SK-N-SH treated with all-trans-retinoic acid at 6 μM for 48 hours (cell line): ENCODE results near the gene NET1.

Experiments used
- ARNTL ChIP-seq: fragments of 450-650 bp; formaldehyde crosslinking; IDR thresholded peaks from 2 replicates; pipeline ENCODE4 v1.5.0; 2020; ENCODE audit warnings: low read depth, mild to moderate bottlenecking, moderate library complexity, borderline replicate concordance
- CREB5 ChIP-seq: fragments of 250-450 bp; sonication (Bioruptor Pico); IDR thresholded peaks from 2 replicates; pipeline ENCODE4 v1.5.1; 2020; ENCODE audit warnings: low read depth, mild to moderate bottlenecking, moderate library complexity
- GLIS3 ChIP-seq: fragments of 250-450 bp; sonication (Bioruptor Pico); IDR thresholded peaks from 2 replicates; pipeline ENCODE4 v1.5.0; 2020; ENCODE audit warnings: mild to moderate bottlenecking, moderate library complexity
- OSR1 ChIP-seq: fragments of 250-450 bp; sonication (Bioruptor Pico); IDR thresholded peaks from 2 replicates; pipeline ENCODE4 v1.8.0; 2022; ENCODE audit warnings: moderate library complexity, mild to moderate bottlenecking, inconsistent platforms
- PATZ1 ChIP-seq: fragments of 250-450 bp; sonication (Bioruptor Pico); IDR thresholded peaks from 2 replicates; pipeline ENCODE4 v1.8.0; 2020; ENCODE audit warnings: mild to moderate bottlenecking, moderate library complexity, borderline replicate concordance
- PPARA ChIP-seq: fragments of 250-450 bp; sonication (Bioruptor Pico); IDR thresholded peaks from 2 replicates; pipeline ENCODE4 v1.5.0; 2020; ENCODE audit warnings: mild to moderate bottlenecking, borderline replicate concordance
- TCF4 ChIP-seq: fragments of 250-450 bp; sonication (Bioruptor Pico); IDR thresholded peaks from 2 replicates; pipeline ENCODE4 v1.8.0; 2021; ENCODE audit warnings: mild to moderate bottlenecking, moderate library complexity, borderline replicate concordance
- ZC3H10 ChIP-seq: fragments of 250-450 bp; sonication (Bioruptor Pico); IDR thresholded peaks from 2 replicates; pipeline ENCODE4 v1.5.1; 2021; ENCODE audit warnings: mild to moderate bottlenecking, moderate library complexity
- ZFP3 ChIP-seq: fragments of 250-450 bp; sonication (Bioruptor Pico); IDR thresholded peaks from 2 replicates; pipeline ENCODE4 v1.5.0; 2020; ENCODE audit warnings: mild to moderate bottlenecking, moderate library complexity
- ZFP30 ChIP-seq: fragments of 450-650 bp; formaldehyde crosslinking; IDR thresholded peaks from 2 replicates; pipeline ENCODE4 v1.5.0; 2022; ENCODE audit warnings: mild to moderate bottlenecking, moderate library complexity
- ZNF565 ChIP-seq: fragments of 450-650 bp; formaldehyde crosslinking; conservative IDR thresholded peaks from 2 replicates; pipeline ENCODE4 v1.5.0; 2020; ENCODE audit warnings: low read depth, mild to moderate bottlenecking, moderate library complexity
- ZNF70 ChIP-seq: fragments of 450-650 bp; formaldehyde crosslinking; IDR thresholded peaks from 2 replicates; pipeline ENCODE4 v1.5.0; 2020; ENCODE audit warnings: mild to moderate bottlenecking, moderate library complexity
- TF ChIP-seq, protein P1 (sequence below): fragments of 250-450 bp; sonication (Bioruptor Pico); IDR thresholded peaks from 2 replicates; pipeline ENCODE4 v1.5.1; 2021; ENCODE audit warnings: mild to moderate bottlenecking, moderate library complexity

- no peak for TF ChIP-seq CREB5 (CRISPR knock-in tag)
- no peak for TF ChIP-seq PPARA (CRISPR knock-in tag)
- no peak for TF ChIP-seq PATZ1 (CRISPR knock-in tag)
- no peak for TF ChIP-seq ZFP3 (CRISPR knock-in tag)
- no peak for TF ChIP-seq ZFP30 (CRISPR knock-in tag)
- TF ChIP-seq, protein P1, sequence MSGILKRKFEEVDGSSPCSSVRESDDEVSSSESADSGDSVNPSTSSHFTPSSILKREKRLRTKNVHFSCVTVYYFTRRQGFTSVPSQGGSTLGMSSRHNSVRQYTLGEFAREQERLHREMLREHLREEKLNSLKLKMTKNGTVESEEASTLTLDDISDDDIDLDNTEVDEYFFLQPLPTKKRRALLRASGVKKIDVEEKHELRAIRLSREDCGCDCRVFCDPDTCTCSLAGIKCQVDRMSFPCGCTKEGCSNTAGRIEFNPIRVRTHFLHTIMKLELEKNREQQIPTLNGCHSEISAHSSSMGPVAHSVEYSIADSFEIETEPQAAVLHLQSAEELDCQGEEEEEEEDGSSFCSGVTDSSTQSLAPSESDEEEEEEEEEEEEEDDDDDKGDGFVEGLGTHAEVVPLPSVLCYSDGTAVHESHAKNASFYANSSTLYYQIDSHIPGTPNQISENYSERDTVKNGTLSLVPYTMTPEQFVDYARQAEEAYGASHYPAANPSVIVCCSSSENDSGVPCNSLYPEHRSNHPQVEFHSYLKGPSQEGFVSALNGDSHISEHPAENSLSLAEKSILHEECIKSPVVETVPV (CRISPR knock-in tag), result no peak
- no peak for TF ChIP-seq ZNF70 (CRISPR knock-in tag)
- TF ChIP-seq OSR1 (CRISPR knock-in tag), result no peak
- TF ChIP-seq ZC3H10 (CRISPR knock-in tag), result no peak
- TF ChIP-seq TCF4 (CRISPR knock-in tag), result no peak
- TF ChIP-seq ZNF565 (CRISPR knock-in tag), result no peak
- TF ChIP-seq GLIS3 (CRISPR knock-in tag), result no peak
- TF ChIP-seq ARNTL (CRISPR knock-in tag), result no peak
Measured at GRCh38 chr10:5492322-5492855, 80.0 kb downstream of the NET1 start.
